Stomach (tissue), 4 donors: ENCODE measurements around the gene SENP2.

Experiments
- EP300 ChIP-seq: sonication (generic); formaldehyde crosslinking; IDR thresholded peaks from one replicate; pipeline ENCODE4 v1.6.1; 2017; ENCODE audit warnings: antibody characterized with exemption
- POLR2A ChIP-seq, 4 donors: fragments of 450-650 bp; IDR thresholded peaks; one replicate each; pipeline ENCODE4 v1.6.1; 2016; ENCODE audit warnings: antibody characterized with exemption in 4 of 4, control low read depth in 2 of 4, mild to moderate bottlenecking in 1 of 4, moderate library complexity in 1 of 4
- POLR2AphosphoS5 ChIP-seq, 3 donors: sonication (generic); formaldehyde crosslinking; IDR thresholded peaks; one replicate each; pipeline ENCODE4 v1.6.1; 2016; ENCODE audit warnings: antibody characterized with exemption in 3 of 3

- no peak for TF ChIP-seq EP300
- TF ChIP-seq POLR2A (IDR thresholded peaks at IDR 0.05), result no peak
- peak; percentile 49 to 79 (median 70) for TF ChIP-seq POLR2AphosphoS5 (IDR thresholded peaks at IDR 0.05)
Observed at GRCh38 chr3:185656321-185656840, 70.3 kb downstream of the SENP2 start.
